RWPE1 (cell line): ENCODE results near the gene TOMM20.

Experiments
- CTCF ChIA-PET: fragments of 350-600 bp; sonication (Branson Sonifier 250); formaldehyde crosslinking; extraction: SDS; loops from one replicate; lab custom pipeline; 2021; lab: Yijun Ruan, JAX
- POLR2A ChIA-PET: fragments of 400-600 bp; formaldehyde crosslinking; extraction: SDS; loops from one replicate; lab custom pipeline; 2020; ENCODE audit warnings: antibody characterized with exemption; ENCODE audit not compliant: low non-redundant PET; lab: Yijun Ruan, JAX
- DNase-seq: peaks from one replicate; pipeline ENCODE4 v3.0.0; 2012; ENCODE audit warnings: low spot score
- H3K27ac ChIP-seq: fragments of 450-650 bp; 2 replicates; pipeline ENCODE4 v1.5.1; 2017
- CTCF ChIP-seq: fragments of 450-650 bp; conservative IDR thresholded peaks from 2 replicates; pipeline ENCODE4 v1.5.1; 2017; ENCODE audit warnings: low read depth, mild to moderate bottlenecking

TOMM20 gene

DNA sequence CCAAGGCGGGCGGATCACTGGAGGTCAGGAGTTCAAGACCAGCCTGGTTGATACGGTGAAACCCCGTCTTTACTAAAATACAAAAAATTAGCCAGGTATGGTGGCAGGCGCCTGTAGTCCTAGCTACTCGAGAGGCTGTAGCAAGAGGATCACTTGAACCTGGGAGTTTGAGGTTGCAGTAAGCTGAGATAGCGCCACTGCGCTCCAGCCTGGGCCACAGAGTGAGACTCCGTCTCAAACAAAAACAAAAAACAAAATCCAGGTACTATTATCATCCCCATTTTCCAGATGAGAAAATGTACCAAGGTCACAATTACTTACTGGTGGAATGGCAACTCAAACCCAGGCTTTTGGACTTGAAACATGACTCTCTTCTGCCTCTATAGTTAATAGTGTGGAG is 4.5 kb downstream of the TOMM20 start:
- no peak overlapping the region for H3K27ac ChIP-seq
- TF ChIP-seq CTCF, result no peak
- DNase-seq, result no peak
- ChIA-PET CTCF (no interaction called here), POLR2A (no interaction called here)

- no peak overlapping the region for H3K27ac ChIP-seq
- no peak for DNase-seq
- ChIA-PET POLR2A (no interaction called here), CTCF (interaction anchor here (0.5 to 1.0 kb wide), 2 partner anchors 18 to 1712 kb away, joined by 3 to 6 read pairs; no protein-coding TSS in a partner anchor)
- no peak for TF ChIP-seq CTCF
Measured at GRCh38 chr1:235122348-235122747, 6.3 kb downstream of the TOMM20 start.

GRCh38 chr1:235113183-235113917 is 15.3 kb downstream of the TOMM20 start:
- no peak overlapping the region for H3K27ac ChIP-seq
- ChIA-PET POLR2A (interaction anchor here (0.6 kb wide), 1 partner anchor 17 kb away, joined by 4 read pairs; no protein-coding TSS in a partner anchor), CTCF (interaction anchor here (0.6 to 0.7 kb wide), 2 partner anchors 379 to 382 kb away, joined by 3 to 4 read pairs; no protein-coding TSS in a partner anchor)
- TF ChIP-seq CTCF, result no peak
- DNase-seq, result no peak

- CTCF ChIA-PET, result interaction anchor here (0.6 kb wide), 1 partner anchor 11 kb away, joined by 3 read pairs; no protein-coding TSS in a partner anchor
- TF ChIP-seq CTCF, result no peak
- POLR2A ChIA-PET, result interaction anchor here (0.6 kb wide), 2 partner anchors 18 to 291 kb away, joined by 3 to 4 read pairs; no protein-coding TSS in a partner anchor
- DNase-seq, result no peak
- peak overlapping the region; percentile 53; the same call in 1 of the 2 replicates for H3K27ac ChIP-seq
Measured at GRCh38 chr1:235112297-235113182, 16.1 kb downstream of the TOMM20 start.

DNA sequence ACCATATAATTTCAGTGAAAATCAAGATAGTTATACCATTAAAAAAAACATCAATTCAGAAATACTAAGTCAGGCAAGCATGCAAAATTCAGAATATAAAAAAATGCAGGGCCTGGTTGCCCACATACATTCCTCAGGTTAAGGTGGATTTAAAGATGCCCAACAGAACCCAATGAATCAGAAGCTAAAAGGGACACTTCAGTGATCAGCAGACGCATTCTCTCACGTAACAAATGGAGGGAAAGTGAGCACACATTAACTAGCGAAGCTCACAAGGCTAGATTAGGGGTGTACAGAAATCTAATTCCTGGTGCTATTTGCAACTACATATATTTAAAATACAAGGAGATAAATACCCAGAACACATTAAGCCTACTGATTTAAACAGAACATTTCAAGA is 17.5 kb downstream of the TOMM20 start:
- TF ChIP-seq CTCF, result no peak
- POLR2A ChIA-PET, result no interaction called here
- CTCF ChIA-PET, result no interaction called here

GRCh38 chr1:235108876-235109275 is 19.8 kb downstream of the TOMM20 start:
- CTCF ChIA-PET, result interaction anchor here (0.6 kb wide), 1 partner anchor 308 kb away, joined by 3 read pairs; no protein-coding TSS in a partner anchor
- no peak for DNase-seq
- POLR2A ChIA-PET, result no interaction called here
- H3K27ac ChIP-seq, result no peak overlapping the region
- TF ChIP-seq CTCF, result no peak

More for the DNA sequence above, 17.5 kb downstream of the TOMM20 start:
- no peak for DNase-seq
- no peak overlapping the region for H3K27ac ChIP-seq
